ENCODE measurements around the gene KASH5. TPM values are rescaled to one million over a fixed set of nuclear protein-coding genes. Genes with fewer than 3 reads are reported as not detected.
A peak's percentile ranks its signal among the peaks of the same experiment; 100 is the strongest.

Gene KASH5
- total and polyA plus RNA-seq, 4 donors: not detected

DNA sequence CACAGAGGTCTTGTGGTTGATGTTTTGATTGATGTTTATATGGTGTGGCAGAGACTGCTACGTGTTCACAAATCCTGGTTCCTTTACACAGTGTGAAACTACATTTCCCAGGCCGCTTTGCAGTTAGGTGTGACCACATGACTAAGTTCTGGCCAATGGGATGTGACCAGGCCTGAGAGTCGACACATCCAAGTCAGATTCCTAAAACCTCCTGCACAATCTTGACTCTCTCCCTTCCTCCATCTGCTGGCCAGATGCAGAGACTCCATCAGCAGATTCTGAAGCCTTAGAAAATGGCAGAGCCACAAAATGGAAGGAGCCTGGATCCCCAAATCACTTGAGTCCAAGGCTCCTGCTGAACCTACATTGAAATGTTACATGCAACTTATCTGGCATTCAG, 40.2 kb upstream of the KASH5 start:
- H3K4me3 ChIP-seq (ENCODE audit: low read depth in 1 of 3, low read length in 3 of 3): no peak overlapping the region
- H3K27me3 ChIP-seq (ENCODE audit: control insufficient read depth in 4 of 4, insufficient read depth in 4 of 4, low read length in 3 of 4): no peaks in the 10 kb centered on the region
- TF ChIP-seq, protein P1, sequence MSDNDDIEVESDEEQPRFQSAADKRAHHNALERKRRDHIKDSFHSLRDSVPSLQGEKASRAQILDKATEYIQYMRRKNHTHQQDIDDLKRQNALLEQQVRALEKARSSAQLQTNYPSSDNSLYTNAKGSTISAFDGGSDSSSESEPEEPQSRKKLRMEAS (IDR thresholded peaks at IDR 0.05): no peak
- TF ChIP-seq, protein P2, sequence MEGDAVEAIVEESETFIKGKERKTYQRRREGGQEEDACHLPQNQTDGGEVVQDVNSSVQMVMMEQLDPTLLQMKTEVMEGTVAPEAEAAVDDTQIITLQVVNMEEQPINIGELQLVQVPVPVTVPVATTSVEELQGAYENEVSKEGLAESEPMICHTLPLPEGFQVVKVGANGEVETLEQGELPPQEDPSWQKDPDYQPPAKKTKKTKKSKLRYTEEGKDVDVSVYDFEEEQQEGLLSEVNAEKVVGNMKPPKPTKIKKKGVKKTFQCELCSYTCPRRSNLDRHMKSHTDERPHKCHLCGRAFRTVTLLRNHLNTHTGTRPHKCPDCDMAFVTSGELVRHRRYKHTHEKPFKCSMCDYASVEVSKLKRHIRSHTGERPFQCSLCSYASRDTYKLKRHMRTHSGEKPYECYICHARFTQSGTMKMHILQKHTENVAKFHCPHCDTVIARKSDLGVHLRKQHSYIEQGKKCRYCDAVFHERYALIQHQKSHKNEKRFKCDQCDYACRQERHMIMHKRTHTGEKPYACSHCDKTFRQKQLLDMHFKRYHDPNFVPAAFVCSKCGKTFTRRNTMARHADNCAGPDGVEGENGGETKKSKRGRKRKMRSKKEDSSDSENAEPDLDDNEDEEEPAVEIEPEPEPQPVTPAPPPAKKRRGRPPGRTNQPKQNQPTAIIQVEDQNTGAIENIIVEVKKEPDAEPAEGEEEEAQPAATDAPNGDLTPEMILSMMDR (IDR thresholded peaks at IDR 0.05; ENCODE audit: low read depth, low read length, missing input control): peak; percentile 1
- H3K27ac ChIP-seq (ENCODE audit: low read depth in 1 of 2, low read length in 2 of 2): no peak overlapping the region
- H3K9me3 ChIP-seq (ENCODE audit: control insufficient read depth in 4 of 4, low read length in 3 of 4): no peaks in the 10 kb centered on the region
- DNase-seq (ENCODE audit: low spot score): no peak
- no peak overlapping the region for H3K9ac ChIP-seq (ENCODE audit: low read depth in 1 of 2, low read length in 2 of 2)
- peaks cover 0 to 14% (median 6%) of the 10 kb centered on the region in 4 donors for H3K36me3 ChIP-seq (ENCODE audit: control insufficient read depth in 4 of 4, insufficient read depth in 3 of 4, low read depth in 1 of 4, low read length in 3 of 4)
- WGBS: 82% methylated on average over 3 of the region's 3 CpGs
- no peaks in the 10 kb centered on the region for H3K4me1 ChIP-seq (ENCODE audit: control insufficient read depth in 4 of 4, insufficient read depth in 4 of 4, low read length in 3 of 4)

DNA sequence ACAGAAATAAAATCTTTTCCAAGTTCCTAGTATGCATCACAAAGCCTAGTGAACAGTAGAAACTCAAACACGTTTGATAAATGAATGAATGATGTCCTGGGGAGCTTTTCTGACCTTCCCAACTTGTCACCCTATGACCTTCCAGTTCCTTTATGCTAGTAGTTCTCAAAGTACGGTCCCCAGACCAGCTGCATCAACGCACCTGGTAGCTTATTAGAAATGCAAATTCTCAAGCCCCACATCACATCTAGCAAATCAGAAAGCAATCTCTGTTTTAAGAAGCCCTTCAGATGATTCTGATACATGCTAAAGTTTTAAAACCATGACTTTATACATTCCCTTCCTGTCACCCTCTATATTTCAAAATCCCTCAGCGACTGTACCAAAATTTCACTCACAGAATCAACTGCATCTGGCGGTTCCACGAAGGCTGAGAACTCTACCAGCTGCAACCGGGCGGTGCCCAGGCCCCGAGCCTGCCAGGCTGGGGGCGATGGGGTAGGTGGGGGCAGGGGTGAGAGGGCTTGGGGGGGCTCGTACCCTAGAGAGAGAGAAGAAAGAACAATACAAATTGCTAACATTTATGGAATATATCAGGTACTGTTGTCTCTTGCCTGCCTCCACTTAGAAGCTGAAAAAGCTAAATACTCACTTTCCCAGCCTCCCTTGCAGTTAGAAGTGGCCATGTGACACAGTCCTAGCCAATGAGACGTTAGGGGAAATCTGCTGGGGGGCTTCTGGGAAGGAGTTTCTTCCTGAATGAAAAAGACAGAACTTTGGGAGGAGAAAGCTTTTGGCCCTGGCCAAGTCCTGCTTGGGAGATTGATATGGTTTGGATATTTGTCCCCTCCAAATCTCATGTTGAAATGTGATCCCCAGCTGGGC, 39.5 kb upstream of the KASH5 start:
- no peak overlapping the region for H3K4me3 ChIP-seq (ENCODE audit: low read depth in 1 of 3, low read length in 3 of 3)
- H3K36me3 ChIP-seq (ENCODE audit: control insufficient read depth in 4 of 4, insufficient read depth in 3 of 4, low read depth in 1 of 4, low read length in 3 of 4): peaks cover 0 to 11% (median 5%) of the 10 kb centered on the region in 4 donors
- no peaks in the 10 kb centered on the region for H3K27me3 ChIP-seq (ENCODE audit: control insufficient read depth in 4 of 4, insufficient read depth in 4 of 4, low read length in 3 of 4)
- WGBS: 94% methylated on average over 12 of the region's 12 CpGs
- no peaks in the 10 kb centered on the region for H3K9me3 ChIP-seq (ENCODE audit: control insufficient read depth in 4 of 4, low read length in 3 of 4)
- no peak overlapping the region for H3K27ac ChIP-seq (ENCODE audit: low read depth in 1 of 2, low read length in 2 of 2)
- no peak for DNase-seq (ENCODE audit: low spot score)
- no peak overlapping the region for H3K9ac ChIP-seq (ENCODE audit: low read depth in 1 of 2, low read length in 2 of 2)
- TF ChIP-seq HNF4A (conservative IDR thresholded peaks at IDR 0.05): no peak
- H3K4me1 ChIP-seq (ENCODE audit: control insufficient read depth in 4 of 4, insufficient read depth in 4 of 4, low read length in 3 of 4): no peaks in the 10 kb centered on the region

DNA sequence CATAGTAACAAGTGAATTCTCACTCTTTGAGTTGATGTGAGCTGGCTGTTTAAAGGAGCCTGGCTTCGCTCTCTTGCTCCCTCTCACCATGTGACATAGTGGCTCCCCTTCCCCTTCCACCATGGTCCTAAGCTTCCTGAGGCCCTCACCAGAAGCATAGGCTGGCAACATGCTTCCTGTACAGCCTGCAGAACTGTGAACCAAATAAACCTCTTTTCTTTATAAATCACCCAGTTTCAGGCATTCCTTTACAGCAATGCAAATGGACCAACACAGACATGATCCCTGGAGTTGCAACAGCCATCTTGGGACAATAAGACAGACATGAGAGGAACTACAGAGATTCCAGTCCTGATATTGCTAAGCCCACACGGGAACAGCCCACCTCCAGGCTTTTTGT, 38.5 kb upstream of the KASH5 start:
- 95% methylated on average over 2 of the region's 2 CpGs for WGBS
- Histone ChIP-seq H3K4me3 (ENCODE audit: low read depth in 1 of 3, low read length in 3 of 3) (no peak overlapping the region), H3K27ac (ENCODE audit: low read depth in 1 of 2, low read length in 2 of 2) (no peak overlapping the region), H3K9me3 (ENCODE audit: control insufficient read depth in 4 of 4, low read length in 3 of 4) (no peaks in the 10 kb centered on the region), H3K9ac (ENCODE audit: low read depth in 1 of 2, low read length in 2 of 2) (no peak overlapping the region), H3K27me3 (ENCODE audit: control insufficient read depth in 4 of 4, insufficient read depth in 4 of 4, low read length in 3 of 4) (no peaks in the 10 kb centered on the region), H3K4me1 (ENCODE audit: control insufficient read depth in 4 of 4, insufficient read depth in 4 of 4, low read length in 3 of 4) (no peaks in the 10 kb centered on the region), H3K36me3 (ENCODE audit: control insufficient read depth in 4 of 4, insufficient read depth in 3 of 4, low read depth in 1 of 4, low read length in 3 of 4) (peaks cover 0 to 11% (median 5%) of the 10 kb centered on the region in 4 donors)
- TF ChIP-seq FOXA1 (IDR thresholded peaks at IDR 0.05): no peak
- TF ChIP-seq, protein P3, sequence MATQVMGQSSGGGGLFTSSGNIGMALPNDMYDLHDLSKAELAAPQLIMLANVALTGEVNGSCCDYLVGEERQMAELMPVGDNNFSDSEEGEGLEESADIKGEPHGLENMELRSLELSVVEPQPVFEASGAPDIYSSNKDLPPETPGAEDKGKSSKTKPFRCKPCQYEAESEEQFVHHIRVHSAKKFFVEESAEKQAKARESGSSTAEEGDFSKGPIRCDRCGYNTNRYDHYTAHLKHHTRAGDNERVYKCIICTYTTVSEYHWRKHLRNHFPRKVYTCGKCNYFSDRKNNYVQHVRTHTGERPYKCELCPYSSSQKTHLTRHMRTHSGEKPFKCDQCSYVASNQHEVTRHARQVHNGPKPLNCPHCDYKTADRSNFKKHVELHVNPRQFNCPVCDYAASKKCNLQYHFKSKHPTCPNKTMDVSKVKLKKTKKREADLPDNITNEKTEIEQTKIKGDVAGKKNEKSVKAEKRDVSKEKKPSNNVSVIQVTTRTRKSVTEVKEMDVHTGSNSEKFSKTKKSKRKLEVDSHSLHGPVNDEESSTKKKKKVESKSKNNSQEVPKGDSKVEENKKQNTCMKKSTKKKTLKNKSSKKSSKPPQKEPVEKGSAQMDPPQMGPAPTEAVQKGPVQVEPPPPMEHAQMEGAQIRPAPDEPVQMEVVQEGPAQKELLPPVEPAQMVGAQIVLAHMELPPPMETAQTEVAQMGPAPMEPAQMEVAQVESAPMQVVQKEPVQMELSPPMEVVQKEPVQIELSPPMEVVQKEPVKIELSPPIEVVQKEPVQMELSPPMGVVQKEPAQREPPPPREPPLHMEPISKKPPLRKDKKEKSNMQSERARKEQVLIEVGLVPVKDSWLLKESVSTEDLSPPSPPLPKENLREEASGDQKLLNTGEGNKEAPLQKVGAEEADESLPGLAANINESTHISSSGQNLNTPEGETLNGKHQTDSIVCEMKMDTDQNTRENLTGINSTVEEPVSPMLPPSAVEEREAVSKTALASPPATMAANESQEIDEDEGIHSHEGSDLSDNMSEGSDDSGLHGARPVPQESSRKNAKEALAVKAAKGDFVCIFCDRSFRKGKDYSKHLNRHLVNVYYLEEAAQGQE (IDR thresholded peaks at IDR 0.05): no peak
- TF ChIP-seq JUND (IDR thresholded peaks at IDR 0.05): no peak
- DNase-seq (ENCODE audit: low spot score): no peak
